Activated CD8-positive, alpha-beta T cell treated with anti-CD3 and anti-CD28 coated beads for 36 hours (primary cell): ENCODE measurements around the gene ZBTB16. TPM values are rescaled to one million over a fixed set of nuclear protein-coding genes. Genes with fewer than 3 reads are reported as not detected.

ENCODE experiments used
- ATAC-seq: fragments of 200-7000 bp; cut with Tn5 transposase; one replicate; pipeline ENCODE4 v1.10.0; 2021; ENCODE audit warnings: mild to moderate bottlenecking, moderate library complexity
- CTCF ChIA-PET: fragments of 350-600 bp; sonication (Branson Sonifier 250); formaldehyde crosslinking; loops from one replicate; lab custom pipeline; 2021; ENCODE audit warnings: antibody characterized with exemption; lab: Charles Lee
- POLR2A ChIA-PET: fragments of 350-600 bp; sonication (Branson Sonifier 250); formaldehyde crosslinking; loops from one replicate; lab custom pipeline; 2021; ENCODE audit warnings: antibody characterized with exemption; lab: Charles Lee
- DNase-seq: peaks from one replicate; pipeline ENCODE4 v3.0.0-alpha.2; 2020
- H3K27ac Mint-ChIP-seq: one replicate; pipeline ENCODE4 v1.8.0; 2021; ENCODE audit warnings: mild to moderate bottlenecking, mixed read lengths
- H3K27me3 Mint-ChIP-seq: one replicate; pipeline ENCODE4 v1.8.0; 2021; ENCODE audit warnings: mixed read lengths
- H3K36me3 Mint-ChIP-seq: one replicate; pipeline ENCODE4 v1.8.0; 2021; ENCODE audit warnings: low read depth, mixed read lengths
- H3K4me1 Mint-ChIP-seq: one replicate; pipeline ENCODE4 v1.8.0; 2021; ENCODE audit warnings: low read depth, mixed read lengths
- H3K4me3 Mint-ChIP-seq: one replicate; pipeline ENCODE4 v1.8.0; 2021; ENCODE audit warnings: mild to moderate bottlenecking, moderate library complexity, mixed read lengths
- H3K9me3 Mint-ChIP-seq: one replicate; pipeline ENCODE4 v1.8.0; 2021; ENCODE audit warnings: mixed read lengths
- CTCF ChIP-seq: fragments of 200-600 bp; IDR thresholded peaks from one replicate; pipeline ENCODE4 v1.8.0; 2022; ENCODE audit warnings: antibody characterized with exemption, mild to moderate bottlenecking
- intact Hi-C: fragments of 100-400 bp; cut with micrococcal nuclease; formaldehyde crosslinking; loops from one replicate; pipeline ENCODE4 v1.10.0; 2022
- total RNA-seq, 2 experiments: library from RNA; stranded (reverse); gene quantifications; one replicate each; pipeline ENCODE4 v1.2.3, GENCODE V29; 2021

Gene ZBTB16
- total RNA-seq, 2 experiments from 2014 or later, result 9.5 to 10.1 TPM

- Mint-ChIP-seq H3K36me3 (no peaks in the 10 kb centered on the region), H3K27me3 (no peaks in the 10 kb centered on the region), H3K27ac (no peak overlapping the region), H3K4me1 (peaks cover 91% of the 10 kb centered on the region), H3K9me3 (no peaks in the 10 kb centered on the region), H3K4me3 (no peak overlapping the region)
- ATAC-seq (no peak), DNase-seq (no peak)
- no peak for TF ChIP-seq CTCF
- ChIA-PET POLR2A (interaction anchor here (1.0 to 1.5 kb wide), 2 partner anchors 9 to 11 kb away, joined by 3 to 4 read pairs; no protein-coding TSS in a partner anchor), CTCF (interaction anchor here (1.6 to 7.2 kb wide), 3 partner anchors 12 to 173 kb away, joined by 3 to 58 read pairs (median 4); no protein-coding TSS in a partner anchor)
- intact Hi-C loops, result loop anchor here (10.0 kb wide), 1 partner anchor 94 kb away; no protein-coding TSS in a partner anchor
Observed at GRCh38 chr11:114168691-114169090, 109.2 kb downstream of the ZBTB16 start.

- H3K4me1 Mint-ChIP-seq, result peaks cover 93% of the 10 kb centered on the region
- H3K27me3 Mint-ChIP-seq, result no peaks in the 10 kb centered on the region
- no peaks in the 10 kb centered on the region for H3K9me3 Mint-ChIP-seq
- no peaks in the 10 kb centered on the region for H3K36me3 Mint-ChIP-seq
- ChIA-PET POLR2A (interaction anchor here (0.6 to 1.5 kb wide), 3 partner anchors 12 to 175 kb away, joined by 4 read pairs; no protein-coding TSS in a partner anchor), CTCF (interaction anchor here (0.9 to 7.2 kb wide), 5 partner anchors 12 to 273 kb away, joined by 3 to 58 read pairs (median 3); no protein-coding TSS in a partner anchor)
- no peak for DNase-seq
- H3K4me3 Mint-ChIP-seq, result no peak overlapping the region
- ATAC-seq, result no peak
- intact Hi-C loops, result loop anchor here (10.0 kb wide), 1 partner anchor 95 kb away; no protein-coding TSS in a partner anchor
- TF ChIP-seq CTCF, result no peak
- no peak overlapping the region for H3K27ac Mint-ChIP-seq
Observed at GRCh38 chr11:114169321-114169749, 109.8 kb downstream of the ZBTB16 start.

- CTCF ChIA-PET, result interaction anchor here (0.9 to 7.2 kb wide), 3 partner anchors 11 to 274 kb away, joined by 3 to 58 read pairs (median 3); no protein-coding TSS in a partner anchor
- POLR2A ChIA-PET, result interaction anchor here (0.6 to 1.5 kb wide), 4 partner anchors 13 to 176 kb away, joined by 4 read pairs; no protein-coding TSS in a partner anchor
Observed at GRCh38 chr11:114169821-114170220, 110.3 kb downstream of the ZBTB16 start.

GRCh38 chr11:114170226-114170625 is 110.7 kb downstream of the ZBTB16 start:
- intact Hi-C loops, result no loop called here
- Mint-ChIP-seq H3K9me3 (no peaks in the 10 kb centered on the region), H3K27me3 (no peaks in the 10 kb centered on the region), H3K4me3 (no peak overlapping the region), H3K27ac (no peak overlapping the region), H3K4me1 (peaks cover 94% of the 10 kb centered on the region), H3K36me3 (no peaks in the 10 kb centered on the region)
- TF ChIP-seq CTCF, result no peak
- ATAC-seq (no peak), DNase-seq (no peak)
- ChIA-PET POLR2A (interaction anchor here (0.6 to 1.5 kb wide), 3 partner anchors 13 to 32 kb away, joined by 3 to 4 read pairs (median 4); no protein-coding TSS in a partner anchor), CTCF (interaction anchor here (1.1 to 7.2 kb wide), 2 partner anchors 11 to 274 kb away, joined by 3 to 58 read pairs; no protein-coding TSS in a partner anchor)

More at GRCh38 chr11:114169821-114170220, 110.3 kb downstream of the ZBTB16 start:
- no peak for TF ChIP-seq CTCF
- no peak for ATAC-seq
- intact Hi-C loops, result loop anchor here (10.0 kb wide), 1 partner anchor 95 kb away; no protein-coding TSS in a partner anchor
- H3K27ac Mint-ChIP-seq, result no peak overlapping the region
- DNase-seq, result no peak
- H3K27me3 Mint-ChIP-seq, result no peaks in the 10 kb centered on the region
- H3K9me3 Mint-ChIP-seq, result no peaks in the 10 kb centered on the region
- no peaks in the 10 kb centered on the region for H3K36me3 Mint-ChIP-seq
- H3K4me1 Mint-ChIP-seq, result peaks cover 93% of the 10 kb centered on the region
- no peak overlapping the region for H3K4me3 Mint-ChIP-seq
